ENCODE results near the gene EFR3B.
"Not testable (repeated sequence)": the region's sequence is repeated elsewhere in the genome, so short reads cannot be mapped to it uniquely, and the experiment has no call there.

The EFR3B gene

GRCh38 chr2:25158096-25158852, 116.4 kb downstream of the EFR3B start:
- no peak for DNase-seq

GRCh38 chr2:25159949-25160348, 118.1 kb downstream of the EFR3B start:
- no peak for DNase-seq

- no peak for DNase-seq
These were observed 118.5 kb downstream of the EFR3B start for GRCh38 chr2:25160376-25160775.

GRCh38 chr2:25161055-25161781, 119.3 kb downstream of the EFR3B start:
- DNase-seq: no peak

- DNase-seq: not testable (repeated sequence)
These were observed 120.2 kb downstream of the EFR3B start for GRCh38 chr2:25162061-25162460.

GRCh38 chr2:25164561-25164960, 122.7 kb downstream of the EFR3B start:
- DNase-seq: no peak

GRCh38 chr2:25165992-25166875, 124.4 kb downstream of the EFR3B start:
- DNase-seq: no peak

- no peak for DNase-seq
These were observed 126.6 kb downstream of the EFR3B start, which contains the start of gene POMC for GRCh38 chr2:25168256-25169072. TSS of gene POMC (minus strand) at chr2:25168580. CDS start at chr2:25164772, 3,808 bp downstream.

- no peak for DNase-seq
These were observed 127.2 kb downstream of the EFR3B start for GRCh38 chr2:25169073-25169470.

GRCh38 chr2:25170888-25171287, 129.0 kb downstream of the EFR3B start:
- DNase-seq: no peak

GRCh38 chr2:25173719-25174118, 131.8 kb downstream of the EFR3B start:
- DNase-seq: no peak

GRCh38 chr2:25174192-25174861, 132.5 kb downstream of the EFR3B start:
- no peak for DNase-seq

GRCh38 chr2:25176138-25176537, 134.3 kb downstream of the EFR3B start:
- no peak for DNase-seq

- no peak for DNase-seq
These were observed 134.8 kb downstream of the EFR3B start for GRCh38 chr2:25176541-25177181.

- DNase-seq: no peak
These were observed 135.3 kb downstream of the EFR3B start for GRCh38 chr2:25177211-25177611.

GRCh38 chr2:25178976-25179375, 137.1 kb downstream of the EFR3B start:
- no peak for DNase-seq

- DNase-seq: no peak
These were observed 142.4 kb downstream of the EFR3B start for GRCh38 chr2:25184254-25184653.

GRCh38 chr2:25187729-25188350, 146.0 kb downstream of the EFR3B start:
- no peak for DNase-seq

GRCh38 chr2:25188405-25188804, 146.5 kb downstream of the EFR3B start:
- no peak for DNase-seq

- no peak for DNase-seq
These were observed 148.7 kb downstream of the EFR3B start for GRCh38 chr2:25190536-25190935.
